Measurements from ENCODE around the gene SEC14L5. TPM values are rescaled to one million over a fixed set of nuclear protein-coding genes. Genes with fewer than 3 reads are reported as not detected.

SEC14L5 gene
- total and polyA plus RNA-seq, 2 of the 4 experiments (the other 2 are of a cell fraction), result 0.07 TPM; not detected in 1

GRCh38 chr16:5018793-5019192, 60.7 kb downstream of the SEC14L5 start:
- Histone ChIP-seq H3K18ac (ENCODE audit: low read depth, low read length) (no peak overlapping the region), H3K14ac (replicated peaks; ENCODE audit: low read depth, low read length) (no peak overlapping the region), H3K27ac (ENCODE audit: insufficient read depth, low read length) (no peak overlapping the region), H2BK5ac (ENCODE audit: low read depth, low read length, poor library complexity, severe bottlenecking) (no peak overlapping the region), H3K79me1 (ENCODE audit: low read depth in 1 of 2, low read length in 2 of 2) (no peaks in the 10 kb centered on the region), H3K4me3 (ENCODE audit: insufficient read depth, low read depth, low read length) (no peak overlapping the region), H2AK5ac (ENCODE audit: low read depth, low read length) (no peak overlapping the region), H4K8ac (ENCODE audit: low read depth in 2 of 2, low read length in 2 of 2) (no peak overlapping the region), H2BK20ac (ENCODE audit: low read depth, low read length) (no peak overlapping the region), H3K36me3 (ENCODE audit: control insufficient read depth, insufficient read depth, low read length) (no peaks in the 10 kb centered on the region), H3K4me2 (ENCODE audit: low read depth, low read length) (no peak overlapping the region), H4K20me1 (ENCODE audit: insufficient read depth, low read length) (no peaks in the 10 kb centered on the region), H3K4ac (ENCODE audit: low read depth, low read length) (no peak overlapping the region), H3K4me1 (ENCODE audit: control insufficient read depth, insufficient read depth, low read length) (no peaks in the 10 kb centered on the region), H4K91ac (ENCODE audit: insufficient read depth, low read depth, low read length) (no peak overlapping the region), H4K5ac (ENCODE audit: low read depth, low read length) (no peak overlapping the region), H2AFZ (replicated peaks; ENCODE audit: low read length, poor library complexity) (no peak overlapping the region), H3K56ac (ENCODE audit: extremely low read depth, insufficient read depth, low read length) (no peak overlapping the region), H2BK15ac (ENCODE audit: low read depth, low read length) (no peak overlapping the region), H3K27me3 (ENCODE audit: control insufficient read depth, insufficient read depth, low read length) (peaks cover 15% of the 10 kb centered on the region; the same call in 1 of the 2 replicates), H3K9me3 (ENCODE audit: control insufficient read depth, insufficient read depth, low read length) (no peaks in the 10 kb centered on the region), H3K9me1 (ENCODE audit: insufficient read depth, low read length) (no peaks in the 10 kb centered on the region), H3K9ac (ENCODE audit: low read depth, low read length) (no peak overlapping the region), H2AK9ac (replicated peaks; ENCODE audit: low read depth, low read length, poor library complexity) (no peak overlapping the region), H3K23ac (ENCODE audit: low read depth, low read length) (no peak overlapping the region), H2BK120ac (ENCODE audit: low read depth, low read length) (no peak overlapping the region)
- ATAC-seq (ENCODE audit: low read depth) (no peak), DNase-seq (no peak)
- ChIA-PET CTCF (no interaction called here), POLR2A (ENCODE audit: unreplicated experiment) (no interaction called here)
- WGBS, 2 experiments (ENCODE audit: extremely low coverage in 2 of 2, insufficient read length in 1 of 2), result no CpG with 5 or more reads among the region's 9 CpGs
- intact Hi-C loops (cut with micrococcal nuclease), result no loop called here
- dilution Hi-C loops (cut with HindIII; ENCODE audit: low sequenced_read_pairs, unreplicated experiment), result no loop called here
- no peak for TF ChIP-seq MXI1 (IDR thresholded peaks at IDR 0.05; ENCODE audit: borderline replicate concordance, low read depth, low read length)
- in situ Hi-C loops (cut with MboI; ENCODE audit: low sequenced_read_pairs), result no loop called here
- BruUV-seq (replicated peaks), result no TSS peak
